Epithelial cell of esophagus (primary cell): ENCODE results near the gene VKORC1.

Source experiments
- DNase-seq: peaks from one replicate; pipeline ENCODE4 v3.0.0; 2010; ENCODE audit warnings: low read depth
- H3K4me3 ChIP-seq: 2 replicates; pipeline ENCODE4 v1.5.1; 2011; ENCODE audit warnings: mild to moderate bottlenecking, low read length, control low read depth
- TF ChIP-seq, protein P1 (sequence below): IDR thresholded peaks from 2 replicates; pipeline ENCODE4 v1.5.1; 2011; ENCODE audit warnings: low read depth, mild to moderate bottlenecking, low read length, control low read depth, inconsistent platforms; ENCODE audit not compliant: insufficient read depth; ENCODE audit errors: missing control alignments

Gene VKORC1

GRCh38 chr16:31077592-31078396 lies 16.8 kb downstream of the VKORC1 start:
- H3K4me3 ChIP-seq: no peak overlapping the region
- TF ChIP-seq, protein P1, sequence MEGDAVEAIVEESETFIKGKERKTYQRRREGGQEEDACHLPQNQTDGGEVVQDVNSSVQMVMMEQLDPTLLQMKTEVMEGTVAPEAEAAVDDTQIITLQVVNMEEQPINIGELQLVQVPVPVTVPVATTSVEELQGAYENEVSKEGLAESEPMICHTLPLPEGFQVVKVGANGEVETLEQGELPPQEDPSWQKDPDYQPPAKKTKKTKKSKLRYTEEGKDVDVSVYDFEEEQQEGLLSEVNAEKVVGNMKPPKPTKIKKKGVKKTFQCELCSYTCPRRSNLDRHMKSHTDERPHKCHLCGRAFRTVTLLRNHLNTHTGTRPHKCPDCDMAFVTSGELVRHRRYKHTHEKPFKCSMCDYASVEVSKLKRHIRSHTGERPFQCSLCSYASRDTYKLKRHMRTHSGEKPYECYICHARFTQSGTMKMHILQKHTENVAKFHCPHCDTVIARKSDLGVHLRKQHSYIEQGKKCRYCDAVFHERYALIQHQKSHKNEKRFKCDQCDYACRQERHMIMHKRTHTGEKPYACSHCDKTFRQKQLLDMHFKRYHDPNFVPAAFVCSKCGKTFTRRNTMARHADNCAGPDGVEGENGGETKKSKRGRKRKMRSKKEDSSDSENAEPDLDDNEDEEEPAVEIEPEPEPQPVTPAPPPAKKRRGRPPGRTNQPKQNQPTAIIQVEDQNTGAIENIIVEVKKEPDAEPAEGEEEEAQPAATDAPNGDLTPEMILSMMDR: no peak
- no peak for DNase-seq

GRCh38 chr16:31077024-31077423 lies 17.6 kb downstream of the VKORC1 start:
- TF ChIP-seq, protein P1: no peak
- H3K4me3 ChIP-seq: no peak overlapping the region
- DNase-seq: no peak

DNA sequence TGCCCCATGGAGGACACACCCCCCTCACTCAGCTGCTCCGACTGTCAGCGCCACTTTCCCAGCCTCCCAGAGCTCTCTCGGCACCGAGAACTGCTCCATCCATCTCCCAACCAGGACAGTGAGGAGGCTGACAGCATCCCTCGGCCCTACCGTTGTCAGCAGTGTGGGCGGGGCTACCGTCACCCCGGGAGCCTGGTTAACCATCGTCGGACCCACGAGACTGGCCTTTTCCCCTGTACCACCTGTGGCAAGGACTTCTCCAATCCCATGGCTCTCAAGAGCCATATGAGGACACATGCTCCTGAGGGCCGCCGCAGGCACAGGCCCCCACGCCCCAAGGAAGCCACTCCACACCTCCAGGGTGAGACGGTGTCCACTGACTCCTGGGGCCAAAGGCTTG lies 18.3 kb downstream of the VKORC1 start:
- DNase-seq: no peak
- TF ChIP-seq, protein P1: no peak
- H3K4me3 ChIP-seq: no peak overlapping the region

GRCh38 chr16:31074814-31075183 lies 19.8 kb downstream of the VKORC1 start:
- peak; percentile 13 for DNase-seq
- TF ChIP-seq, protein P1: no peak
- peak overlapping the region; percentile 91 for H3K4me3 ChIP-seq

GRCh38 chr16:31073970-31074813 lies 20.4 kb downstream of the VKORC1 start, which contains the start of the genes ZNF646 and ZNF668:
Gene ZNF646, plus strand, starts transcription at chr16:31074422. Its CDS starts 1,903 bp downstream, at chr16:31076325.
Gene ZNF668, minus strand, starts transcription at chr16:31074240. Its CDS starts 9,781 bp downstream, at chr16:31064459.
- DNase-seq: peak; percentile 100
- TF ChIP-seq, protein P1: no peak

DNA sequence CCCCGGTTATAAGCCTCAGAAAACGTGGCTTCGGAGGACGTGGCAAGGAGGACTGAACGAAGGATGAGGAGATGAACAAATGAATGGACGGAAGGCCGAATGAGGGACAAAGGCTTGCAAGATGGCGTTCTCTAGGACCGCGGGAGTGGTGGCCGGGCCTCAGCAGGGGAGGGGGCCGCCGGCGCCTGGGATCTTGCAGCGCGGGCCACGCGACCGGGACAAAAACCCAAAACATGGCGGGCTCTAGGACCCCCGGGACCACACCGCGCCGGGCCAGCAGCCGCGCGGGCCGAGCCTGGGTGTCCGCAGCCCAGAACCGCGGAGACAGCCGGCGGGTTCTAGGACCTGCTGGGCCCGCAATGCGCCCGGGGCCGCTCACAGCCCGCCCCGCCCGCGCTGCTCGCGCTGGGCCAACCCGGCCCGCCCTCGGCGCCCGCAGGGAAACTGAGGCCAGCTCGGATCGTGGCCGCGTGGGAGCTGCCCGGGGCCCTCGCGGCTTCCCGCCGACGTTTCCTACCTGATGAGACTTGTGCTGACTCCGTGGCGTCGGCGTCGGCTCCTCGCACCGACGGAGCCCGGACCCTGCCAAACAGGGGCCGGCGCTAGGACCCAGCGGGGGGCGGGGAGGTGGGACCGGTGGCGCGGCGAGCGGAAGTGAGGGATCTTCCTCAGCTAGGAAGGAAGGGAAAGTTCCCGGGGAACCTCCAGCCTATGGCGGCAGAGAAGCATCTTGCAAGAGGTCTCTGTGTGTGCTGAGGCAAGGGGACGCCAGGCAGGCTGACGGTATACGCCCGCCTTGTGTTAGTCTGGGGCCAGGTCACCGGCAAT lies 21.2 kb downstream of the VKORC1 start:
- DNase-seq: peak; percentile 97
- TF ChIP-seq, protein P1: no peak
- H3K4me3 ChIP-seq: peak overlapping the region; percentile 91

More at GRCh38 chr16:31073970-31074813, 20.4 kb downstream of the VKORC1 start, which contains the start of the genes ZNF646 and ZNF668:
- peak within 1 kb of the TSS; percentile 91 for H3K4me3 ChIP-seq
